A549 (cell line): ENCODE measurements around the gene GDF9. TPM values are rescaled to one million over a fixed set of nuclear protein-coding genes. Genes with fewer than 3 reads are reported as not detected.
A peak's percentile ranks its signal among the peaks of the same experiment; 100 is the strongest.

Source experiments
- ATAC-seq, 2 experiments: fragments of 200-7000 bp in 1 of 2; fragments of >200 bp in 1 of 2; cut with Nextera tagmentation in 1 of 2; cut with Tn5 transposase in 1 of 2; 3 replicates each; pipeline versions ENCODE4 v1.8.0 to v1.9.1; 2018 to 2020; ENCODE audit warnings: mild to moderate bottlenecking in 1 of 2, moderate library complexity in 1 of 2
- CTCF ChIA-PET: fragments of 300-600 bp; sonication (Branson Sonifier 250); formaldehyde crosslinking; extraction: SDS; loops from one replicate; lab custom pipeline; 2021; ENCODE audit warnings: antibody characterized with exemption, inconsistent platforms; lab: Yijun Ruan, JAX
- POLR2A ChIA-PET: fragments of 350-600 bp; formaldehyde crosslinking; extraction: SDS; loops from one replicate; lab custom pipeline; 2021; ENCODE audit warnings: antibody characterized with exemption, inconsistent platforms; lab: Yijun Ruan, JAX
- DNase-seq, 2 experiments: peaks; one replicate each; pipeline versions ENCODE4 v3.0.0 to v3.0.0-alpha.2; 2011 to 2016; ENCODE audit warnings: low read depth in 1 of 2, low spot score in 1 of 2
- FAIRE-seq: peaks from 2 replicates; lab custom pipeline; 2011; peaks lifted over from hg19 to GRCh38; lab: Jason Lieb, UNC
- H3K27ac ChIP-seq, 2 experiments: fragments of >200 bp; sonication (Bioruptor Twin); formaldehyde crosslinking; 3 replicates each; pipeline ENCODE4 v1.5.1; 2016 to 2017
- H3K4me1 ChIP-seq: fragments of >200 bp; sonication (Bioruptor Twin); formaldehyde crosslinking; 3 replicates; pipeline ENCODE4 v1.6.1; 2016
- H3K4me2 ChIP-seq: fragments of >200 bp; sonication (Bioruptor Twin); formaldehyde crosslinking; 3 replicates; pipeline ENCODE4 v1.6.1; 2016
- H3K4me3 ChIP-seq: fragments of >200 bp; sonication (Bioruptor Twin); formaldehyde crosslinking; 3 replicates; pipeline ENCODE4 v1.5.1; 2016
- H3K9me3 ChIP-seq: fragments of >200 bp; sonication (Bioruptor Twin); formaldehyde crosslinking; 3 replicates; pipeline ENCODE4 v1.6.1; 2016
- ATOH8 ChIP-seq: fragments of 250-450 bp; sonication (Bioruptor Pico); IDR thresholded peaks from 2 replicates; pipeline ENCODE4 v1.5.0; 2020; ENCODE audit warnings: low read depth, mild to moderate bottlenecking, moderate library complexity
- ESRRA ChIP-seq: fragments of 150-350 bp; IDR thresholded peaks from 2 replicates; pipeline ENCODE4 v1.6.1; 2014; ENCODE audit warnings: mild to moderate bottlenecking, low read length, borderline replicate concordance
- FOSB ChIP-seq: fragments of 250-450 bp; sonication (Bioruptor Pico); IDR thresholded peaks from 2 replicates; pipeline ENCODE4 v1.5.0; 2020; ENCODE audit warnings: mild to moderate bottlenecking, moderate library complexity
- FOSL2 ChIP-seq, 2 experiments: fragments of 450-650 bp in 1 of 2; fragments of >200 bp in 1 of 2; sonication (Bioruptor Twin) in 1 of 2; formaldehyde crosslinking; IDR thresholded peaks; 2 replicates each; pipeline versions ENCODE4 v1.5.0 to v1.6.1; 2016 to 2020; ENCODE audit warnings: mild to moderate bottlenecking in 1 of 2, moderate library complexity in 1 of 2
- HDAC2 ChIP-seq: fragments of 200-600 bp; sonication (generic); IDR thresholded peaks from 2 replicates; pipeline ENCODE4 v1.6.1; 2016
- HES2 ChIP-seq: fragments of >200 bp; sonication (Bioruptor Twin); formaldehyde crosslinking; IDR thresholded peaks from 2 replicates; pipeline ENCODE4 v1.6.1; 2016
- HEYL ChIP-seq: fragments of 250-450 bp; sonication (Bioruptor Pico); IDR thresholded peaks from 2 replicates; pipeline ENCODE4 v1.8.0; 2021; ENCODE audit warnings: mild to moderate bottlenecking, moderate library complexity
- HOXA7 ChIP-seq: fragments of 250-450 bp; sonication (Bioruptor Pico); IDR thresholded peaks from 2 replicates; pipeline ENCODE4 v1.5.0; 2020; ENCODE audit warnings: mild to moderate bottlenecking, moderate library complexity
- JUN ChIP-seq, 2 experiments: fragments of >200 bp; sonication (Bioruptor Twin); formaldehyde crosslinking; IDR thresholded peaks; 2 replicates in 1 of 2; 3 replicates in 1 of 2; pipeline ENCODE4 v1.6.1; 2016 to 2017
- KDM1A ChIP-seq: fragments of 200-600 bp; sonication (generic); IDR thresholded peaks from 2 replicates; pipeline ENCODE4 v1.6.1; 2016; ENCODE audit warnings: low read depth, mild to moderate bottlenecking
- MAFK ChIP-seq: fragments of 450-650 bp; IDR thresholded peaks from 2 replicates; pipeline ENCODE4 v1.6.1; 2014; ENCODE audit not compliant: partially characterized antibody
- MAX ChIP-seq: IDR thresholded peaks from 2 replicates; pipeline ENCODE4 v1.6.1; 2012
- MYC ChIP-seq: IDR thresholded peaks from 2 replicates; pipeline ENCODE4 v1.6.1; 2012; ENCODE audit warnings: mild to moderate bottlenecking, inconsistent platforms, low read length, improper control_type of control experiment, borderline replicate concordance
- NR3C1 ChIP-seq: fragments of >200 bp; sonication (Bioruptor Twin); formaldehyde crosslinking; IDR thresholded peaks from 3 replicates; pipeline ENCODE4 v1.6.1; 2017
- PHF8 ChIP-seq: fragments of 200-600 bp; sonication (generic); IDR thresholded peaks from 2 replicates; pipeline ENCODE4 v1.6.1; 2016; ENCODE audit warnings: low read depth, mild to moderate bottlenecking, antibody characterized with exemption, moderate library complexity, borderline replicate concordance
- POLR2AphosphoS2 ChIP-seq: conservative IDR thresholded peaks from 2 replicates; pipeline ENCODE4 v1.6.1; 2012; ENCODE audit warnings: low read length, improper control_type of control experiment, inconsistent platforms
- REST ChIP-seq: fragments of 200-600 bp; sonication (generic); IDR thresholded peaks from 2 replicates; pipeline ENCODE4 v1.6.1; 2016; ENCODE audit warnings: antibody characterized with exemption, mild to moderate bottlenecking, moderate library complexity
- SMC3 ChIP-seq: fragments of >200 bp; sonication (Bioruptor Twin); formaldehyde crosslinking; IDR thresholded peaks from 3 replicates; pipeline ENCODE4 v1.6.1; 2018; ENCODE audit warnings: inconsistent platforms
- SREBF2 ChIP-seq: fragments of 450-650 bp; IDR thresholded peaks from 2 replicates; pipeline ENCODE4 v1.6.1; 2014; ENCODE audit warnings: mild to moderate bottlenecking, moderate library complexity
- TFCP2L1 ChIP-seq: fragments of 250-450 bp; sonication (Bioruptor Pico); IDR thresholded peaks from 2 replicates; pipeline ENCODE4 v1.5.0; 2021; ENCODE audit warnings: mild to moderate bottlenecking
- ZSCAN20 ChIP-seq: fragments of 250-450 bp; sonication (Bioruptor Pico); IDR thresholded peaks from 2 replicates; pipeline ENCODE4 v1.8.0; 2022; ENCODE audit warnings: mild to moderate bottlenecking, moderate library complexity
- WGBS: methylation state at CpG from one replicate; pipeline ENCODE4 v1.1.6; 2017; ENCODE audit errors: missing lambda C conversion rate; 5-methylcytosine and 5-hydroxymethylcytosine counted together
- polyA plus RNA-seq, 4 experiments: library from polyadenylated mRNA; depleted of rRNA in 3 of 4; stranded (reverse); fragments of >200 nt; fragmentation: RNase III in 1 of 4; extraction: RNeasy Plus Mini Kit Qiagen cat#74134 plus additional on column Dnase treatment in 1 of 4; gene quantifications; 2 replicates in 3 of 4; 3 replicates in 1 of 4; pipeline ENCODE4 v1.2.3, GENCODE V29; 2011 to 2017

Gene GDF9
- polyA plus RNA-seq, 2 of the 4 experiments (the other 2 are of a cell fraction) = 0.49 to 0.85 TPM

- 92% methylated on average over 2 of the region's 2 CpGs for WGBS
- FAIRE-seq (no peak), DNase-seq (no peak), ATAC-seq (no peak)
- CTCF ChIA-PET = interaction anchor here (0.8 to 1.6 kb wide), 3 partner anchors 12 to 24 kb away, joined by 3 to 5 read pairs (median 3); no protein-coding TSS in a partner anchor
- TF ChIP-seq FOSL2 (IDR thresholded peaks at IDR 0.05) = no peak
- no peak for TF ChIP-seq FOSL2 (CRISPR knock-in tag; IDR thresholded peaks at IDR 0.05)
- TF ChIP-seq SMC3 = no peak
- no peak for TF ChIP-seq PHF8
- no peaks in the 10 kb centered on the region for H3K9me3 ChIP-seq
- H3K27ac ChIP-seq = no peak overlapping the region
- POLR2A ChIA-PET = no interaction called here
- no peak overlapping the region for H3K4me3 ChIP-seq
- no peak overlapping the region for H3K4me2 ChIP-seq
- no peaks in the 10 kb centered on the region for H3K4me1 ChIP-seq
These were observed 40.9 kb upstream of the GDF9 start for GRCh38 chr5:132907161-132907560.

GRCh38 chr5:132905938-132906337 lies 39.7 kb upstream of the GDF9 start:
- Histone ChIP-seq H3K4me3 (no peak overlapping the region), H3K27ac (no peak overlapping the region), H3K9me3 (no peaks in the 10 kb centered on the region), H3K4me2 (no peak overlapping the region), H3K4me1 (no peaks in the 10 kb centered on the region)
- ChIA-PET POLR2A (no interaction called here), CTCF (interaction anchor here (0.6 to 1.6 kb wide), 5 partner anchors 10 to 413 kb away, joined by 3 to 7 read pairs (median 3); no protein-coding TSS in a partner anchor)
- 74% methylated on average over 2 of the region's 2 CpGs for WGBS
- DNase-seq = peak in 1 of 2 experiments; percentile 56
- ATAC-seq = peak; percentile 60 to 73; a peak in 5 of 6 replicates
- FAIRE-seq = no peak
- TF ChIP-seq HES2 = no peak
- no peak for TF ChIP-seq HDAC2
- no peak for TF ChIP-seq KDM1A
- TF ChIP-seq MYC = no peak
- TF ChIP-seq SREBF2 = no peak
- no peak for TF ChIP-seq MAX
- no peak for TF ChIP-seq JUN (IDR thresholded peaks at IDR 0.05)
- no peak for TF ChIP-seq ZSCAN20
- no peak for TF ChIP-seq REST
- no peak for TF ChIP-seq ATOH8 (CRISPR knock-in tag)
- no peak for TF ChIP-seq POLR2AphosphoS2
- TF ChIP-seq MAFK = no peak
- TF ChIP-seq HEYL (CRISPR knock-in tag) = no peak
- TF ChIP-seq TFCP2L1 = no peak
- TF ChIP-seq NR3C1 = no peak
- no peak for TF ChIP-seq ESRRA
- no peak; the same call in 1 of the 2 replicates for TF ChIP-seq FOSB (CRISPR knock-in tag)
- TF ChIP-seq HOXA7 (CRISPR knock-in tag) = no peak
